Endothelial cell of hepatic sinusoid (primary cell): Measurements from ENCODE around the gene GNAI2.

ENCODE experiments used
- in situ Hi-C: cut with HindIII; loops from 2 replicates; pipeline ENCODE4 v1.10.0; 2017; ENCODE audit warnings: low sequenced_read_pairs

The GNAI2 gene

GRCh38 chr3:50235716-50236483 is at the start of gene GNAI2:
GNAI2 (plus strand) TSS chr3:50236204; CDS start chr3:50236336, 132 bp downstream.
- in situ Hi-C loops, result no loop called here

- in situ Hi-C loops, result loop anchor here (10.0 kb wide), 1 partner anchor 323 kb away; the partner anchor contains the start of gene CAMKV
Observed at GRCh38 chr3:50187750-50188149, 48.3 kb upstream of the GNAI2 start.

DNA sequence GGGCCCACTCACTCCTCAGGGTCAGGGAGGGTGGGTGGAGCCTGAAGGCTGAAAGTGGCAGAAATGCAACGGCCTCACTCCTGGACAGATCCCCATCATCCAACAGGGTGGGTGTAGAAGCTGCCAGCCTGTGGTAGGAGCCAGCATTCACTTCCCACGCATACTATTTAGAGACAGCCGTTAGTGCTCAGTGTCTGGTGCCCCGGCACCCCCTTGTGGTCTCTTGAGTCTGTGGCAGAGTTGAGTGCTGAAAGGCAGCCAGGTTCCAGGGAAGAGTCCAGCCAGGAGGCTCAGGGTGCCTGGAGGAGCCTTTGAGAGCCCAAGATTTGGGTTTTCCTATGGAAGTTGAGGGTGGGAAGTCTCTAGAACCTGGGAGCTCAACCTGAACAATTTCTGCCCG is 46.7 kb upstream of the GNAI2 start:
- in situ Hi-C loops, result loop anchor here (10.0 kb wide), 1 partner anchor 324 kb away; the partner anchor contains the start of gene CAMKV

DNA sequence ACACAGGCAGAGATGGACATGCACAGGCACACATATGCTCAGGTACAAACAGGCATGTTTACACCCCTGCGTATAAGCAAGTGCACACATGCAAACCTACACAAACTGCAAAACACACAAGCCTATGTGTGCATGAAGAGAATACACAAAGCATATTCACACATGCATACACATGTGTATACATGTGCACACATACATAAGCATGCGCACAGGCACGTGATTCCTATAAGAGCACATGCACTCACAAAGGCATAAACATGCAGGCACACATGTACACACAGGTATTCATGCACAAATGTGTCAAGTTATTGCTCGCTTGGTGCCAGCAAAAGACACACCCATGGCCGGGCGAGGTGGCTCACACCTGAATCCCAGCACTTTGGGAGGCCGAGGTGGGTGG is 46.0 kb upstream of the GNAI2 start:
- in situ Hi-C loops, result loop anchor here (10.0 kb wide), 1 partner anchor 325 kb away; the partner anchor contains the start of gene CAMKV

GRCh38 chr3:50190936-50191660 is 44.9 kb upstream of the GNAI2 start, which contains the start of gene GNAT1:
GNAT1 (plus strand) TSS chr3:50191610; CDS start chr3:50191726, 116 bp downstream.
- in situ Hi-C loops, result no loop called here

DNA sequence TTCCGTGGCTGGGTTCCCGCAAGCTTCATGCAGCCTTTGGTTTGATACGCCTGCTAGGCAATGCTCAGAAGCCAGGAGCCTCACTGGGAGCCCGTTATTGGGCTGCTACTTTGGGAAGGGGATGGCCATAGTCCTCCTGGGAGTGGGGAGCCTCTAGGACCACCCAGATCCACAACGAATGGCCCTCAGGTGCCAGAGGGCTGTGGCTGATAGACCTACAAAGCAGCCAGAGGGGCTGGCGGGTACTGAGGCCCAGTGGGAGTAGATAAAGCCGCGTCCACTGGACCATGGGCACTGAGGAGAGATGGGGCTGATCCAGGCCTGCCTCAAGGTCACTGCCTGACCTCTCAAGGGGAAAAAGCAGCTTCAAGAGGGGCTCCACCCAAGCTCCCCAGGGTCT is 43.9 kb upstream of the GNAI2 start:
- in situ Hi-C loops, result no loop called here

DNA sequence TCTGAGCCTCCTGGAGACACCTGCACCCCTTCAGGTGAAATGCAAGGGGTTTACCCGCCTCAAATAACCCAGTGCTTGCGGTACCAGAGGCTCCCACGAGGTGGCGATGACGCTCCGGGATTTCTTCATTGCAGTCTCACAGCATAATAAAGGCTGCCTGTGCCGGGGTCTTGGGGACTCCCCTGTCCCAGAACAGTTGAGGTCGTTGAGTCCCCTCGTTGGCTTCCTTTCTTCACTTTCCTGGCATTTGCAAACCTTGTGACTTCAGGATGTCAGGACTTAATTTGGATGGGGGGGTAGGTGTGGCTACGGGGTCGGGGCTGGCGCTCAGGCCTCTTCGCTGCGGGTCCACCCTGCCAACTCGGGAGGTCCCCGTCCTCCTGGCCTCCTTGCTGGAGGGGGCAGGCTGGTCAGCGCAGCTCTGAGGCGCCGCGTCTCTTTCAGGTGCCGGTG is 43.3 kb upstream of the GNAI2 start:
- in situ Hi-C loops, result no loop called here

GRCh38 chr3:50193286-50193685 is 42.7 kb upstream of the GNAI2 start:
- in situ Hi-C loops, result no loop called here

- in situ Hi-C loops, result no loop called here
Observed at GRCh38 chr3:50193746-50194127, 42.3 kb upstream of the GNAI2 start.

DNA sequence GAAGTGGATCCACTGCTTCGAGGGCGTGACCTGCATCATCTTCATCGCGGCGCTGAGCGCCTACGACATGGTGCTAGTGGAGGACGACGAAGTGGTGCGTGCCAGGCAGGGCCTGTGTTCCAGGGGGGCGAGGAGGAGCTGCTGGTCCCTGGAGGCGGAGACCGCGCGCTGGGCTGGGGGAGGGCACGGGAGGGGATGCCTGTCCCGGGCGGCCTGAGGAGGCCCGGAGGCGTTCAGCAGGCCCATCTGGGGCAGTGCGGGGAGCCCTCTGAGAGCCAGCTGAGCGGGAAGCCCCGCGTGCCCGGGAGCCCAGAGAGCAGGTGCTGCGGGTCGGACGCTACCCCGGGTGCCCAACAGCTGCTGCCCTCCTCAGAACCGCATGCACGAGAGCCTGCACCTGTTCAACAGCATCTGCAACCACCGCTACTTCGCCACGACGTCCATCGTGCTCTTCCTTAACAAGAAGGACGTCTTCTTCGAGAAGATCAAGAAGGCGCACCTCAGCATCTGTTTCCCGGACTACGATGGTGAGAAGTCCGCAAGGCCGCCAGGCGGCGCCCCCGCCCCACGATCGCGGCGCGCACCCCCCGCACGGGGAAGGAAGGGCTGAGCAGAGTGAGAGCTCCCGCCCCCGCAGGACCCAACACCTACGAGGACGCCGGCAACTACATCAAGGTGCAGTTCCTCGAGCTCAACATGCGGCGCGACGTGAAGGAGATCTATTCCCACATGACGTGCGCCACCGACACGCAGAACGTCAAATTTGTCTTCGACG is 41.7 kb upstream of the GNAI2 start:
- in situ Hi-C loops, result no loop called here

- in situ Hi-C loops, result no loop called here
Observed at GRCh38 chr3:50194903-50195500, 41.0 kb upstream of the GNAI2 start.

DNA sequence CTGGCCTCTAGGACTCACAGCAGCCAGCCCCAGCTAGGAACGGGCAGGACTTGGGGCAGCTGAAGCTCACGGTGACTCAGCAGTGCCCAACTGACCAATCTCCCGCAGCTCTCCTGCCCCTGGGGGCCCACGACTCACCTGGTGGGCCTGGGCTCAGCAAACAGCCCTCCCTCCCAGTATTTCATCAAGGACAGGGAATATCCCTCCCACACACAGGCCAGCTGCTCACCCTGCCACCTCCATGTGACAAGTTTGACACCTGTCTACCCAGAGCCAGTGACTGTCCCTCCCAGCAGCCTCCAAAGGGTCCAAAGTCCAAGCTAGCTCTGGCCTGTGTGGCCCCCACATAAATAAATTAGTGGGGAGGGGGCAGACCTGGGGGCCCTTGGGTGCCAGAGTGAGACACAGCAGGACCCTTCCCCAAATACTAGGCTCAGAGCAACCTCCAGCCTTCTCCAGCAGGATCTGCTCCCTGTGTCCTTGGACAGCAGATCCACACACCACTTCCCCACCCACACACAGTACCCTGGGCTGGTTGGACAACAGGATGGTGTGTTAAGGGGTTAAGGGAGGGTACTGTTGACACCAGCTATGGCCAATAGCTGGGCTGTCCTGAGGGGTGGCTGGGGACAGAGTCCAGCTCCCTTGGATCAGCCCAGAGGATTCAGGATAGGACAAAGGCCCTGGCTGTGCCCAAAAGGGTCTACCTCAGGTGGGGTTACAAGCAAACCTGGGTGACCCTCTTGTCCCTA is 40.3 kb upstream of the GNAI2 start:
- in situ Hi-C loops, result no loop called here

GRCh38 chr3:50196253-50196801 is 39.7 kb upstream of the GNAI2 start:
- in situ Hi-C loops, result no loop called here

DNA sequence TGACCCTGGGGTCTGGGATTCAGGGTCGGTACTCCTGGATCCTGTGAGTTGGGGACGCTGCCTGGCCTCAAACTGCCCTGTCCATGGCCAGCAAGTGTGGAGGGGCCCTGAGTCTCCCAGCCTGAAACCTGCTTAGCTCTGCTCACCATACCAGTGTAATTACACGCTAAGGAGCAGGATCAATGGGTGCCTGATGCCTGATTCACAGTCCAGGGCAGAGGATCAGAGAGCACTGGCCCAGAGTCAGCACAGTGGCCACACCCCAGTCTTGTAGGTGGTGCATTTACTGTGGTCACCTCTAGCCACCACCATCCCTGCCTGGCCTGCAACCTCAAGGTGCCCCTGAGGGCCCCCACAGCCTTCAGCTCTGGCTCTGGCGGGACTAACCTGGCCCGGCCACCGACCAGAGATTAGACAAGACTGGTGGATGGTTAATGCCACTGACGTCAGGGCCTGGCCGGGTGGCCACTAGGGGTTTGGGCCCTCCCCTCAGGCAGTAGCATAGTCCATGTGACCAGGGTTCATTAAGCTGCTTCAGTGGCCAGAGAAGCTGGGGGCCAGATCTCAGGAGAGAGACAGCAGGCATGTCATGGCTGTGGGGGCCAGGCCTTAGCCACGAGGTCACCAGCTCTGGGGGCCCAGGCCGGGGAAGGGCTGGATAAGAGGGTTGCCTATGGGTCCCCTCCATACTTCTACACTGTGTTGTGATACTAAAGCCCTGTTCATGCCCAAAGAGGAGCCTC is 34.3 kb upstream of the GNAI2 start:
- in situ Hi-C loops, result no loop called here

- in situ Hi-C loops, result no loop called here
Observed at GRCh38 chr3:50202353-50203112, 33.5 kb upstream of the GNAI2 start.

DNA sequence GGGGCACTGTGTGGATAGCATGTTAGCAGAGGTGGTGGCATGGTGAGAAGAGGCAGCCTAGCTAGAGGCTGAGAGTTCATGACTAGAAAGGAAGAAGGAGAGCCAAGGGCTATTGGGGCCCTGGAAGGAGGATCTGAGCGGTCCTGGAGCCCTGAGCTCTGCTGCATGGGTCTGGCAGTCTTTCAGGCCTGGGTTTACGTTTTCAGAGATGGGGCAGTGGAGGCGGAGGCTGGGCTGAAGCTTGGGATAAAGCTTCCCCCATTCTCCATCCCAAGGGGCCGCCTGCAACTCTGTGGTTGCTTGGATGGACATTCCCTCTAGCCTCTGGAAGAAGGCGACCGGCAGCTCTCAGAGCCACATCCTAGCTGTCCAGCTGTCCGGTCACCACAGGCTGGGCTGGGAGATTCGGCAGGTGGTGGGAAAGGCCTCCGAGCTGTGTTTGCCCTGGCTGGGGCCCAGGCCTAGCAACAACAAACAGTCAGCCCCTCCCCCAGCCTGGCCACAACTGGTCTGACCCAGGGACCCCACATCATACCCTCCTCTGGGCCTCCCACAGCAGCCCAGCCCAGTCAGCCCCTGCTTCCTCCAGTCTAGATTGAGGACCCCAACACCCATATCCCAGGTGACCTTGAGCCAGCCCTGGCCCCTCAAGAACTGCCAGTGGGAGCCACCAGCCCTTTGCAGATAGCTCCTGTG is 32.7 kb upstream of the GNAI2 start:
- in situ Hi-C loops, result no loop called here
